Retinal pigment epithelial cell (primary cell): ENCODE results near the gene NDUFC2.

Experiments
- DNase-seq: peaks from one replicate; pipeline ENCODE4 v3.0.0-alpha.2; 2010; ENCODE audit warnings: low read depth
- H3K4me3 ChIP-seq: 2 replicates; pipeline ENCODE4 v1.5.1; 2011; ENCODE audit warnings: mild to moderate bottlenecking, low read length, control low read depth, moderate library complexity
- CTCF ChIP-seq: conservative IDR thresholded peaks from 2 replicates; pipeline ENCODE4 v1.5.1; 2011; ENCODE audit warnings: low read depth, low read length, control low read depth, inconsistent platforms

NDUFC2 gene

GRCh38 chr11:78027759-78028158 is 51.9 kb downstream of the NDUFC2 start:
- no peak for DNase-seq
- H3K4me3 ChIP-seq: no peak overlapping the region
- no peak for TF ChIP-seq CTCF

- no peak overlapping the region for H3K4me3 ChIP-seq
- TF ChIP-seq CTCF: no peak
- no peak for DNase-seq
Measured at GRCh38 chr11:78025378-78025777, 54.3 kb downstream of the NDUFC2 start.

GRCh38 chr11:78023426-78023825 is 56.2 kb downstream of the NDUFC2 start:
- TF ChIP-seq CTCF: no peak
- DNase-seq: no peak
- H3K4me3 ChIP-seq: peak overlapping the region; percentile 54

- DNase-seq: no peak
- H3K4me3 ChIP-seq: peak within 1 kb of the TSS; percentile 54
- TF ChIP-seq CTCF: no peak
Measured at GRCh38 chr11:78022397-78023396, 57.0 kb downstream of the NDUFC2 start, which contains the start of gene KCTD14. KCTD14 (minus strand) TSS chr11:78023276; CDS start chr11:78023249, 27 bp downstream.

- no peak for TF ChIP-seq CTCF
- no peak for DNase-seq
- no peak overlapping the region for H3K4me3 ChIP-seq
Measured at GRCh38 chr11:78021611-78022010, 58.1 kb downstream of the NDUFC2 start.

GRCh38 chr11:78020246-78020645 is 59.4 kb downstream of the NDUFC2 start:
- no peak overlapping the region for H3K4me3 ChIP-seq
- no peak for DNase-seq
- TF ChIP-seq CTCF: no peak

- no peak for DNase-seq
- no peak for TF ChIP-seq CTCF
Measured at GRCh38 chr11:78019808-78020207, 59.9 kb downstream of the NDUFC2 start.

More at GRCh38 chr11:78019808-78020207, 59.9 kb downstream of the NDUFC2 start:
- H3K4me3 ChIP-seq: no peak overlapping the region
